Measurements from ENCODE around the gene ADAMTSL1.
A peak's percentile ranks its signal among the peaks of the same experiment; 100 is the strongest.

The ADAMTSL1 gene

DNA sequence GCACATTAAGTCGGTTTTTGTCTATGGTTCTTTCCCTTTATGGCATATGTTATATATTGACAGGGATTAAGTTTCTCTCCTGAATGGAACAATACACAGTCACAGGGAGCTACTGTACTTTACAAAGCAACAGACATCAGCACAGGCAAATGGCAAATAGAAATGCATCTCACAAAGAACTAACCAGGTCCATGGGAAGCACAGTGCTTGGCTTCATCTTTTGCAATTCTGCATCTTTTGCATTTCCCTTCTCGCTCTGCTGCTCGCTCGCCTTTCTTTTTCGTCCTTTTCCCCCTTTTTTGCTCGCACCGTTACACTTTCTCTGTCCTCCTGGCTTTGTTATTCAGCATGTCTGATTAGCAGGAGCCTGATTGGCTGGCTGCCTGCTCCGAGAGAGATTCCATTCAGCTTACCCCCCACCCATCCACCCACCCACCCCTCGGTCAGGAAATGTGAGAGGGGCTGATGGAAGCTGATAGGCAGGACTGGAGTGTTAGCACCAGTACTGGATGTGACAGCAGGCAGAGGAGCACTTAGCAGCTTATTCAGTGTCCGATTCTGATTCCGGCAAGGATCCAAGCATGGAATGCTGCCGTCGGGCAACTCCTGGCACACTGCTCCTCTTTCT, at the start of gene ADAMTSL1:
ADAMTSL1 (plus strand) TSS at position 502 of the 628 bp plus-strand sequence; CDS start at position 582, 80 bp downstream.
- no peak for DNase-seq (ENCODE audit: low spot score)

- no peak for DNase-seq (ENCODE audit: low spot score)
These were observed 46.3 kb upstream of the ADAMTSL1 start for GRCh38 chr9:18427691-18428090.

DNA sequence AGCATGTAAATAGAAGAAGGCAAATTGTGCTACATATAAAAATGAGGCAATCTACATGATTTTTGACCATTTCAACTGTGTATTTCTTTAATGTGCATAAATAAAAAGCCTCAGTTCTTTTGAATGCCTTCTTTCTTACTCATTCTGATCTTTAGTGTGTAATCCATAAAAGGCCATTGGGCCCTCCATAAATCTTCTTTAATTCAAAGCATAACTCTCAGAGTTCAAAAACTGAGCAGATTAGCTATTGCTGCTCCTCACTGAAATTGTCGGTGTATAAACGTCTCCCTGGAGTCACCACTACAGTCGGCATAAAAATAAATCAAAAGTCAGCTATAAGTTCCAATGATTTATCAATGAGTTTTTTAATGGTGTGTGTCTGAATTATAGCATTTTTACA, 45.3 kb upstream of the ADAMTSL1 start:
- no peak for DNase-seq (ENCODE audit: low spot score)

DNA sequence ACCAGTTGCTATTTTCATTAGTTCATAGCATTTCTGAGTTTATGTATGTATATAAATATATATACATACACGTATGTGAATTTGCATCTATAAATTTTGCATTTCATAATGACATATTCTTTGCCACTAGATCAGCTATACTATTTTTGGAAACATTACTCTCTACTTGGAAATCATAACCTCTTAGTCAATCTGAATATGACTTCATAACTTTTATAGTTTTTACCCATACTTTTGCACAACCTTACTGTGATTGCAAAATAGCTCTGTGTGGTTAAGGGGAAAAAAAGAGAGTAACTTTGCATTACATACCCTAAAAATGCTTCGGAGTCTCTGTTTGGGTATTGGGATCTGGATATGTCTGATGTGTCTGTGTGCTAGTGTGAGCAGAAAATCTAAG, 44.9 kb upstream of the ADAMTSL1 start:
- DNase-seq (ENCODE audit: low spot score) = no peak

GRCh38 chr9:18433620-18434019, 40.3 kb upstream of the ADAMTSL1 start:
- DNase-seq (ENCODE audit: low spot score) = no peak

DNA sequence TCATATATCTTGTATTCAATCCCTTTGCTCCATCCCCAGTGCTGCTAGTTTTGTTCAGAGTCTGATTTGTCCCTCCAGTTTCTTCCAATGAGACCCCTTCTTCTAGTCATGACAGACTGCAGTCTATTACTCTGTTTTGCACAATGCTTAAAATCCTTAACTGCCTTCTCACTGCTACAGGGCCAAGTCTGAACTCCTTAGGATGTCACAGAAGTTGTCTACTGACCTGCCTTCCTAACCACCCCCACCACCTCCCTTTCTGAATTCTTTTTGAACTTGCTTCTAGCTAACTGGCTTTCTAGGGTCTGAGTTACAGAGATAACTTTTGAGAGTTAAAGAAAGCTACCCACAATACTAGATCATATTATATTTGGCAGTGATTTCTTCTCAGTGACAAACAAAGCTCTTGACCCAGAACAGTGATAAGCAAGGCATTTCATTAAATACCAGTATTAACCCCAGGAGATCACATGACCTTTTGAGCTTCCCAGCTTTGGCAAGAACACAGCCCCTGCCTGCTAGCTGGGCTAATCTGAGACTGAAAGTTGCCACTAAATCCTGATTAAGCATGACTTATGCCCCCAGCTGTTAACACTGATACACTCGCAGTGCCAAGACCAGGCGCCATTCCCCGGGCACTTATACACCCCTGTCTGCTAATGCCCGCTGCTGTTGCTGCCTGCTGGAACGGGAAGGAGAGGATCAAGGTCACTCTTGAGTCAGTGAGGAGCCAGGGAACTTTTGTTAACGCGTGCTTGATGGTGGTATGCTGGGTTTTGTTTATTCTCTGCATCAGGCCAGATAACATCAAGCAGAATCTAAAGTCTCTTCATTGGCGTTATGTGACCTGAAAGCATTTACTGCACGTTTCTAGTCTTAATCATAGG, 36.4 kb upstream of the ADAMTSL1 start:
- no peak for DNase-seq (ENCODE audit: low spot score)

GRCh38 chr9:18438300-18438925, 35.5 kb upstream of the ADAMTSL1 start:
- no peak for DNase-seq (ENCODE audit: low spot score)

DNA sequence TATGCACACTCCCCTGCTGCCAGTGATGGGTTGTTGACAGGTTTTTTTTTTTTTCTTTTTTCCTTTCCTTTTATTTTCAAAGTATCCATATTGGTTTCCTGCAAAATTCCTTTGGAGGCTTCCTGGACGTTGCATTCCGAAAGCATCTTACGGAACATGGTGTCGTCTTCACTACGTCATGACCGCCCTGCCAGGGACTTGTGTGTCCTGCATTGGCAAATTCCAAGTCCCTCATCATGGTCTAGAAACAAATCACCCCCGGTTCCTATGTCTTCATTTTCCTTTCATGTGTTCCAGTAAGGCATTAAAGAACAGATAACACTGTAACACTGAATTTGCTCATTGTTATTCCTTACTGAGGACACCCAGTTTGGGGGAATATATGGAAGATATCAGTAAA, 35.0 kb upstream of the ADAMTSL1 start:
- no peak for DNase-seq (ENCODE audit: low spot score)

DNA sequence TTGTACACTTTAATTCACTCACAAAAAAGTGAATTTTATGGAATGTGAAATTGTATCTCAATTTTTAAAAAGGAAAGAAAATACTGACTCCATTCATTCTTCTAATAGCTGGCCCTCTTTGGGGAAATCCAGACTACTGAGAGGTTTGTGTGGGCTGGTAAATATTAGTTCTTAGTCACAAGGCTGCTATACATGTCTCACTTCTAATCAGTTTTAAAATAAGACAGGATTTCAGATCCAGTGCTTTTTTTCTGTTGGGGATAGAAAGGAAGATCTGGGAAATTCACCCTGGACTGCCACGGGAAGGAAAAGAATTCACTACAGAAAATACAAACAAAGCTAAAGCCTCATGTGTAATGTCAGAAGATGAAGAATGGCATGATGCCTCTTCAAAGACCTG, 32.7 kb upstream of the ADAMTSL1 start:
- DNase-seq (ENCODE audit: low spot score) = no peak

GRCh38 chr9:18442629-18443491, 31.1 kb upstream of the ADAMTSL1 start:
- DNase-seq (ENCODE audit: low spot score) = peak; percentile 74

- no peak for DNase-seq (ENCODE audit: low spot score)
These were observed 26.8 kb upstream of the ADAMTSL1 start for GRCh38 chr9:18447131-18447530.

DNA sequence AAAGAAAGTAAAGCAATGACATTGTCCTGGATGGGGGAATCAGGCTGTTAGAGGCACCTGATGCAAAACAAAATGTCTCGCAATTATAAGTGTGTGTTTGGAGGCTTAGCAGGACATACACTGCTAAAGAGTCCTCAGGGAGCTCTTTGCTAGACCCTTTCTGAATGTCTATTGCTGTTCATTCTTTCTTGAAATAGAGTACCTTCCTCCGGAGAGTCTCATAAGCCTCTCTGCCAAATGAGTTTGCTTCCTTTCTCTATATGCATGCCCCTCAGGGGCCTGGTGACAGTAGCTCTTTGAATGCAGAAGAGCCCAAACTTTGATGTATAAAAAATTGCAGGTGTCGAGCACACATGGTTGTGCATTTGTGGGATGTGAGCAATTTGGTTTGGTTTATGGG, 26.4 kb upstream of the ADAMTSL1 start:
- DNase-seq (ENCODE audit: low spot score) = no peak

DNA sequence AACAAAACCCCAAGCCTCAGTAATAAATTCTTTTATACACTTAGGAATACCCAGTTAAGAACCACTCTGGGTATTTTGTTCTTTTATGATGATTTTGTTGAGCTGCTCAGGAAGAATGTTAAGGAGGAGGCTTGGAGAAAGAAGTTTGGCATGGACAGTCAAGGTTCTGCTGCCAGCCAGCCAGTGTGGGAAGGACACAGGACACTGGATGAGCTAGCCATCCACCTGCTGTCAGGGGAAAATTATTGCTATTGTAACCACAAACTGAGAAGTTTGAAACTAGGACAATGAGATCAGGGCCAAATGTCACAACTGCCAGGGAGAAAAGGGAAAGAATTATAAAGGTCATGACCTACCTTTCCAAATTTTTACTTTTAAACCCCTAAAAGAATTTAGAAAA, 25.9 kb upstream of the ADAMTSL1 start:
- no peak for DNase-seq (ENCODE audit: low spot score)

- no peak for DNase-seq (ENCODE audit: low spot score)
These were observed 22.5 kb upstream of the ADAMTSL1 start for GRCh38 chr9:18451406-18451805.

DNA sequence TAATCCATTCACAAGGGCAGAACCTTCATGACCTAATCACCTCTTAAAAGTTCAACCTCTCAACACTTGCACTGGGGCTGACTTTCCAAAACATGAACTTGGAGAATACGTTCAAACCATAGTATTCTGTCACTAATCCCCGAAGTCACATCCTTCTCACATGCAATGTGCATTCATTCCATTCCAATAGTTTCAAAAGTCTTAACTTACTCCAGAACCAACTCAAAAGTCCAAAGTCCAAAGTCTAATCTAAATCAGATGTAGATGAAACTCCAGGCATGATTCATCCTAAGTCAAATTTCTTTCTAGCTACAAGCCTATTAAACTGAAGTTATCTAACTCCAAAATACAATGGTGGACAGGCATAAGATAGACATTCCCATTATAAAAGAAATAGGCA, 21.7 kb upstream of the ADAMTSL1 start:
- DNase-seq (ENCODE audit: low spot score) = no peak

GRCh38 chr9:18456624-18457237, 17.2 kb upstream of the ADAMTSL1 start:
- no peak for DNase-seq (ENCODE audit: low spot score)

GRCh38 chr9:18457510-18457909, 16.4 kb upstream of the ADAMTSL1 start:
- no peak for DNase-seq (ENCODE audit: low spot score)

GRCh38 chr9:18459962-18460584, 13.9 kb upstream of the ADAMTSL1 start:
- no peak for DNase-seq (ENCODE audit: low spot score)

- DNase-seq (ENCODE audit: low spot score) = no peak
These were observed 12.5 kb upstream of the ADAMTSL1 start for GRCh38 chr9:18461496-18461895.

DNA sequence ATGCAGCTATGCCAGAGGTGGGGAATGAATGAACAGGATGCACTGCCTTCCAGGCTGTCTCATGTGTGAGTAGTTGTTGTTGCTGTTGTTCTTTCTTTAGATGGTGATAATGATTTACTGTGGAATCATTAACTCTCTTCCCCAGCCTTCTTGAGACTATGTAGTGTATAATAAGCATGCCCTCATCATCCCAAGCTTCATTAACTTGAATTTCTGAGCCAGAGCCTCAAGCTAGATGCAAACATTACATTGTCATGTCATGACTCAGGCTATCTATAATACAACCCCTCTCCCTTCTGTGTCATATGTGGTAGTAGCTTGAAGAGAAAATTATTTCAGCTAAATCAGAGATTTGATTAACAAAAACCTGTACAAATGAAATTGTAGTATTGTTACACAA, 10.0 kb upstream of the ADAMTSL1 start:
- DNase-seq (ENCODE audit: low spot score) = no peak

GRCh38 chr9:18466101-18466500, 7.9 kb upstream of the ADAMTSL1 start:
- DNase-seq (ENCODE audit: low spot score) = no peak

Data from NAMALWA (cell line).